ENCODE measurements around the gene ANKRD13C.
A peak's percentile ranks its signal among the peaks of the same experiment; 100 is the strongest.
"Not testable (repeated sequence)": the region's sequence is repeated elsewhere in the genome, so short reads cannot be mapped to it uniquely, and the experiment has no call there.

Gene ANKRD13C

GRCh38 chr1:70383483-70383882 is 29.0 kb upstream of the ANKRD13C start:
- TF ChIP-seq, protein P1, sequence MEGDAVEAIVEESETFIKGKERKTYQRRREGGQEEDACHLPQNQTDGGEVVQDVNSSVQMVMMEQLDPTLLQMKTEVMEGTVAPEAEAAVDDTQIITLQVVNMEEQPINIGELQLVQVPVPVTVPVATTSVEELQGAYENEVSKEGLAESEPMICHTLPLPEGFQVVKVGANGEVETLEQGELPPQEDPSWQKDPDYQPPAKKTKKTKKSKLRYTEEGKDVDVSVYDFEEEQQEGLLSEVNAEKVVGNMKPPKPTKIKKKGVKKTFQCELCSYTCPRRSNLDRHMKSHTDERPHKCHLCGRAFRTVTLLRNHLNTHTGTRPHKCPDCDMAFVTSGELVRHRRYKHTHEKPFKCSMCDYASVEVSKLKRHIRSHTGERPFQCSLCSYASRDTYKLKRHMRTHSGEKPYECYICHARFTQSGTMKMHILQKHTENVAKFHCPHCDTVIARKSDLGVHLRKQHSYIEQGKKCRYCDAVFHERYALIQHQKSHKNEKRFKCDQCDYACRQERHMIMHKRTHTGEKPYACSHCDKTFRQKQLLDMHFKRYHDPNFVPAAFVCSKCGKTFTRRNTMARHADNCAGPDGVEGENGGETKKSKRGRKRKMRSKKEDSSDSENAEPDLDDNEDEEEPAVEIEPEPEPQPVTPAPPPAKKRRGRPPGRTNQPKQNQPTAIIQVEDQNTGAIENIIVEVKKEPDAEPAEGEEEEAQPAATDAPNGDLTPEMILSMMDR (IDR thresholded peaks at IDR 0.05; ENCODE audit: insufficient read depth, low read length), result no peak
- TF ChIP-seq POLR2AphosphoS5 (IDR thresholded peaks at IDR 0.05; ENCODE audit: low read depth) (no peak), REST (IDR thresholded peaks at IDR 0.05; ENCODE audit: insufficient replicate concordance, low read depth) (no peak), SPI1 (IDR thresholded peaks at IDR 0.05; ENCODE audit: borderline replicate concordance, low read depth) (no peak), GABPA (IDR thresholded peaks at IDR 0.05; ENCODE audit: low read depth) (no peak)
- Histone ChIP-seq H3K4me3 (replicated peaks; ENCODE audit: insufficient read depth, low read length) (no peak overlapping the region), H3K27me3 (ENCODE audit: insufficient read depth, poor library complexity, severe bottlenecking) (no peaks in the 10 kb centered on the region), H3K27ac (replicated peaks) (no peak overlapping the region)
- no peak for DNase-seq (ENCODE audit: low read depth in 1 of 2, low spot score in 1 of 2)

DNA sequence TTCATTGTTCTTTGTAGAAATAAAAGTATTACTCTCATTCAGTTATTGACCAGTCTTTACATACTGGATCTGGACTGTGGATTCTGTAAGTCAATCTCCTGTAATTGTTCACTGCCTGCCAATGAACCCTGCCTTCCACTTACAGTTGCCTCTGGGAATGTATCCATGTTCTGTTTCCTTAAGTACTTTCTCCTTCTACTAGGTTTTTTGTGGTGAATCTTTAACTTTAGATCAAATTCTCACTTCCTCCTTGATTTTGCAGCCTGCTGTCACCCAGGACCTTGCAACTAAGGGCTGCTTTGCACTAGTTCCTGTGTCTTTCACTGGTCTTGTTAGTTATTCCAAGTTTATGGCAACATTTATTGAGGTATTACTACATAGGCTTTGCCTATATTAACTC is 28.2 kb upstream of the ANKRD13C start:
- Histone ChIP-seq H3K4me3 (replicated peaks; ENCODE audit: insufficient read depth, low read length) (no peak overlapping the region), H3K27me3 (ENCODE audit: insufficient read depth, poor library complexity, severe bottlenecking) (no peaks in the 10 kb centered on the region), H3K27ac (replicated peaks) (no peak overlapping the region)
- TF ChIP-seq SPI1 (IDR thresholded peaks at IDR 0.05; ENCODE audit: borderline replicate concordance, low read depth), result peak; percentile 64; the same call in 1 of the 2 replicates
- TF ChIP-seq POLR2AphosphoS5 (IDR thresholded peaks at IDR 0.05; ENCODE audit: low read depth), result no peak
- no peak for DNase-seq (ENCODE audit: low read depth in 1 of 2, low spot score in 1 of 2)

GRCh38 chr1:70376196-70376595 is 21.7 kb upstream of the ANKRD13C start:
- no peak for TF ChIP-seq GABPA (IDR thresholded peaks at IDR 0.05; ENCODE audit: low read depth)
- TF ChIP-seq, protein P1 (IDR thresholded peaks at IDR 0.05; ENCODE audit: insufficient read depth, low read length), result no peak
- no peak for TF ChIP-seq SPI1 (IDR thresholded peaks at IDR 0.05; ENCODE audit: borderline replicate concordance, low read depth)
- TF ChIP-seq REST (IDR thresholded peaks at IDR 0.05; ENCODE audit: insufficient replicate concordance, low read depth), result no peak
- TF ChIP-seq POLR2AphosphoS5 (IDR thresholded peaks at IDR 0.05; ENCODE audit: low read depth), result no peak
- no peak overlapping the region for H3K4me3 ChIP-seq (replicated peaks; ENCODE audit: insufficient read depth, low read length)
- no peak for DNase-seq (ENCODE audit: low read depth in 1 of 2, low spot score in 1 of 2)
- H3K27ac ChIP-seq (replicated peaks), result no peak overlapping the region
- no peaks in the 10 kb centered on the region for H3K27me3 ChIP-seq (ENCODE audit: insufficient read depth, poor library complexity, severe bottlenecking)

DNA sequence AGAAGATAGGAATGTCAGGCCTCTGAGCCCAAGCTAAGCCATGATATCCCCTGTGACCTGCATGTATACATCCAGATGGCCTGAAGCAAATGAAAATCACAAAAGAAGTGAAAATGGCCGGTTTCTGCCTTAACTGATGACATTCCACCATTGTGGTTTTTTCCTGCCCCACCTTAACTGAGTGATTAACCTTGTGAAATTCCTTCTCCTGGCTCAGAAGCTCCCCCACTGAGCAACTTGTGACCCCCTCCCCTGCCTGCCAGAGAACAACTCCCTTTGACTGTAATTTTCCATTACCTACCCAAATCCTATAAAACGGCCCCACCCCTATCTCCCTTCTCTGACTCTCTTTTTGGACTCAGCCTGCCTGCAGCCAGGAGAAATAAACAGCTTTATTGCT is 19.1 kb upstream of the ANKRD13C start:
- DNase-seq (ENCODE audit: low read depth in 1 of 2, low spot score in 1 of 2); H3K4me3 ChIP-seq (replicated peaks; ENCODE audit: insufficient read depth, low read length); H3K27me3 ChIP-seq (ENCODE audit: insufficient read depth, poor library complexity, severe bottlenecking); H3K27ac ChIP-seq (replicated peaks): not testable (repeated sequence)

DNA sequence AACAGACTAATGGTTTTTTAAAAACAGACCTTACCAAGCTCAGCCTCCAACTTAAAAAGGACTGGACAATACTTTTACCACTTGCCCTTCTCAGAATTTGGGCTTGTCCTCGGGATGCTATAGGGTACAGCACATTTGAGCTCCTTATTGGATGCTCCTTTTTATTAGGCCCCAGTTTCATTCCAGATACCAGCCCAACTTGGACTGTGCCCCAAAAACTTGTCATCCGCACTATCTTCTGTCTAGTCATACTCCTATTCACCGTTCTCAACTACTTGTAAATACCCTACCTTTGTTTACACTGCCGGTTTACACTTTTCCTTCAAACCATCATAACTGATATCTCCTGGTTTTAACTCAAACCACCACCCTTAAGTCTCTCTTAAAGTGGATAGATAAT is 17.9 kb upstream of the ANKRD13C start:
- no peak for TF ChIP-seq GABPA (IDR thresholded peaks at IDR 0.05; ENCODE audit: low read depth)
- TF ChIP-seq, protein P1 (IDR thresholded peaks at IDR 0.05; ENCODE audit: insufficient read depth, low read length), result no peak
- no peak for TF ChIP-seq POLR2AphosphoS5 (IDR thresholded peaks at IDR 0.05; ENCODE audit: low read depth)
- no peak for DNase-seq (ENCODE audit: low read depth in 1 of 2, low spot score in 1 of 2)
- Histone ChIP-seq H3K27ac (replicated peaks) (no peak overlapping the region), H3K4me3 (replicated peaks; ENCODE audit: insufficient read depth, low read length) (no peak overlapping the region), H3K27me3 (ENCODE audit: insufficient read depth, poor library complexity, severe bottlenecking) (no peaks in the 10 kb centered on the region)

- H3K4me3 ChIP-seq (replicated peaks; ENCODE audit: insufficient read depth, low read length); H3K27me3 ChIP-seq (ENCODE audit: insufficient read depth, poor library complexity, severe bottlenecking); H3K27ac ChIP-seq (replicated peaks); DNase-seq (ENCODE audit: low read depth in 1 of 2, low spot score in 1 of 2): not testable (repeated sequence)
These were observed 17.1 kb upstream of the ANKRD13C start for GRCh38 chr1:70371586-70371985.

DNA sequence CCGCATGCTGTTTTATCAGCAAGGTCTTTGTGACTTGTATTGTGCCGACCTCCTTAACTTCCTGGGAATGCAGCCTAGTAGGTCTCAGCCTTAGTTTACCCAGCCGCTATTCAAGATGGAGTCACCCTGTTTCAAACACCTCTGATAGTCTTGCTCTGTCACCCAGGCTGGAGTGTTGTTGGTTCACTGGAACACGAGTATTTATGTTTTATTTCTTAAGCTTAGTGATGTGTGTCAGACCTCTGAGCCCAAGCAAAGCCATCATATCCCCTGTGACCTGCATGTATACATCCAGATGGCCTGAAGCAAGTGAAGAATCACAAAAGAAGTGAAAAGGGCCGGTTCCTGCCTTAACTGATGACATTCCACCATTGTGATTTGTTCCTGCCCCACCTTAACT is 12.9 kb upstream of the ANKRD13C start:
- not testable (repeated sequence) for H3K27ac ChIP-seq (replicated peaks)

GRCh38 chr1:70366997-70367396 is 12.5 kb upstream of the ANKRD13C start:
- H3K27ac ChIP-seq (replicated peaks); DNase-seq (ENCODE audit: low read depth in 1 of 2, low spot score in 1 of 2); H3K27me3 ChIP-seq (ENCODE audit: insufficient read depth, poor library complexity, severe bottlenecking); H3K4me3 ChIP-seq (replicated peaks; ENCODE audit: insufficient read depth, low read length): not testable (repeated sequence)

More for the DNA sequence above, 12.9 kb upstream of the ANKRD13C start:
- DNase-seq (ENCODE audit: low read depth in 1 of 2, low spot score in 1 of 2); H3K4me3 ChIP-seq (replicated peaks; ENCODE audit: insufficient read depth, low read length); H3K27me3 ChIP-seq (ENCODE audit: insufficient read depth, poor library complexity, severe bottlenecking): not testable (repeated sequence)
